ENCODE measurements around the gene SPATA9.

SPATA9 gene

GRCh38 chr5:95619514-95620029 is 63.2 kb downstream of the SPATA9 start:
- DNase-seq (ENCODE audit: low read depth in 2 of 2) = no peak

DNA sequence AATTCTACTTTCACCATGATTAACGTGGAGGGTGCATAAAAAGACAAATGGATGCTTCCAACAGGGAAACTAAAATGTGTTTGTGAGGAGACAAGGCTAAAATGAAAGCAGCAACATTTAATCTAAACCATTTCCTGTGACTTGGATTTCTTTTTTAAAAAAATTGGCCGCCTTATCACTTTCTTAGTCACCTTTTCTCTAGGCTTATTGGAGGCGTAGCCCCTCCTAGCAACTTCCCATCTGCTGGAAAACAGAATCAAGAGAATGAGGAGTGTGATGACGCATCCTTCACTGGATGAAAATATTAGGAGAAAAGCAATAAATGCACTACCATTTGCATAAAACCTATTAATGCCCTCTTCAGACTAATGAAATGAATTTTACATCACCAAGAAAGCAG is 63.7 kb downstream of the SPATA9 start:
- no peak for DNase-seq (ENCODE audit: low read depth in 2 of 2)

DNA sequence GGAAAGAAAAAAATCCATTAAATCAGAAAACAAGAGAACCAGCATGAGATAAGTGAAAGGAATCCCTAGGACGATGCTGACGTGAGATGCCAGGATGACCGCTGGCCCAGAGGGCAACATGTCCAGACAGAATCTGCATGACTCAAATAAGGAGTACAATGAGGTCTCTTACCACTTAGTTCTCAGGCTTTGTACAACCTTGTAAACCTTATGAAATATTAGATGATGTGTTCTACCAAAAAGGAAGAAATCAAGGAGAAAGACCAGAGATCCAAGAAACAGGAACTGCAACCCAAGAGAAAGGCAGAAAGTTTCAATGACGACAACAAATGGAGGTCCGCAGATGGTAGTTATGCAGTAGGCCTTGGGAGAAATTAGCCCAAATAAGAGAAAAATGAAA is 65.7 kb downstream of the SPATA9 start:
- no peak for DNase-seq (ENCODE audit: low read depth in 2 of 2)

DNA sequence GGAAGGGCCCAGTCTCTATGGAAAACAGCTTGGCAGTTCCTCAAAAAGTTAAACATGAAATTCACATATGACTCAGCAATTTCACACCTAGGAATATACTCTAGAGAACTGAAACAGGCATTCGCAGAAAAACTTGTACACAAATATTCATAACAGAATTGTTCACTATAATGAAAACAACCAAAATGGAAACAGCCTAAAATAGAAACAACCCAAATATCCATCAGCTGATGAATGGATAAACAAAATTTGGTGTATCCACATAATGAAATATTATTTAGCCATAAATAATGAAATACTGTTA is 67.7 kb downstream of the SPATA9 start:
- DNase-seq (ENCODE audit: low read depth in 2 of 2) = no peak

DNA sequence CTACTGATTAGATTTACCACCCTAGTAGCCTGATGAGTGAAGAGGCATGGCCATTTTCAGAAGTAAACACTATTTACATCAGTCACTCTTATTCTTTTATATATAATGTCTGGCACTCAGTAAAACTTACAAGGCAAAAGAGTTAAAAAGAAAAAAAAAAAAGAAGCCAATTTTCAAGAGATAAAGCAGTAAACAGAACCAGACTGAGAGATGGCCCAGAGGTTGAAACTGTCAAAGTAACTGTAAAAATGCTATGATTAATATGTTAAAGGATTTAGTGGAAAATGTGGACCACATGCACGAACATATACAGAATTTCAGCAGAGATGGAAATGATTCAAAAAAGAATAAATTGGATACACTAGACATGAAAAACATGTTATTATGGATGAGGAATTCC is 69.3 kb downstream of the SPATA9 start:
- no peak for DNase-seq (ENCODE audit: low read depth in 2 of 2)

- DNase-seq (ENCODE audit: low read depth in 2 of 2) = no peak
Observed at GRCh38 chr5:95611396-95611795, 71.4 kb downstream of the SPATA9 start.

DNA sequence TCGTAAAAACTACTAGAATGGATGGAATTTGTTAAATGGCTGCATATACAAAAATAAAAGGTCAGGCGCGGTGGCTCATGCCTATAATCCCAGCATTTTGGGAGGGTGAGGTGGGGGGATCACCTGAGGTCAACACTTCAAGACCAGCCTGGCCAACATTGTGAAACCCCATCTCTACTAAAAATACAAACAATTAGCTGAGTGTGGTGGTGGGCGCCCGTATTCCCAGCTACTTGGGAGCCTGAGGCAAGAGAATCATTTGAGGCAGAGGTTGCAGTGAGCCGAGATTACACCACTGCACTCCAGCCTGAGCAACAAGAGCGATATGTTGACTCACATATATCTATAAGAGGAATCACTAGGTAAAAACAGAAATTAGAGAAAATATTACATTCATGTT is 72.2 kb downstream of the SPATA9 start:
- no peak for DNase-seq (ENCODE audit: low read depth in 2 of 2)

GRCh38 chr5:95609711-95610110 is 73.1 kb downstream of the SPATA9 start:
- no peak for DNase-seq (ENCODE audit: low read depth in 2 of 2)

Data from fibroblast of skin of left quadriceps (primary cell).